Glutamatergic neuron (in vitro differentiated cells): Measurements from ENCODE around the gene VAMP5. TPM values are rescaled to one million over a fixed set of nuclear protein-coding genes. Genes with fewer than 3 reads are reported as not detected.
"Not testable (repeated sequence)": the region's sequence is repeated elsewhere in the genome, so short reads cannot be mapped to it uniquely, and the experiment has no call there.

Source experiments
- DNase-seq: peaks from one replicate; pipeline ENCODE4 v3.0.0; 2022
- H3K27ac Mint-ChIP-seq: one replicate; pipeline ENCODE4 v1.8.0; 2020; ENCODE audit warnings: mild to moderate bottlenecking, mixed read lengths, inconsistent platforms; ENCODE audit not compliant: unreplicated experiment
- H3K27me3 Mint-ChIP-seq: one replicate; pipeline ENCODE4 v1.8.0; 2020; ENCODE audit warnings: mild to moderate bottlenecking, moderate library complexity, mixed read lengths, inconsistent platforms; ENCODE audit not compliant: unreplicated experiment
- H3K36me3 Mint-ChIP-seq: one replicate; pipeline ENCODE4 v1.8.0; 2020; ENCODE audit warnings: mild to moderate bottlenecking, mixed read lengths, inconsistent platforms; ENCODE audit not compliant: unreplicated experiment
- H3K4me1 Mint-ChIP-seq: one replicate; pipeline ENCODE4 v1.8.0; 2020; ENCODE audit warnings: mild to moderate bottlenecking, low read depth, mixed read lengths, inconsistent platforms; ENCODE audit not compliant: unreplicated experiment
- H3K4me3 Mint-ChIP-seq: one replicate; pipeline ENCODE4 v1.8.0; 2020; ENCODE audit warnings: mild to moderate bottlenecking, mixed read lengths, inconsistent platforms; ENCODE audit not compliant: unreplicated experiment
- H3K9me3 Mint-ChIP-seq: one replicate; pipeline ENCODE4 v1.8.0; 2020; ENCODE audit warnings: mild to moderate bottlenecking, moderate library complexity, mixed read lengths, inconsistent platforms; ENCODE audit not compliant: unreplicated experiment
- CTCF ChIP-seq: fragments of 200-600 bp; sonication (generic); IDR thresholded peaks from one replicate; pipeline ENCODE4 v1.5.0; 2021; ENCODE audit not compliant: partially characterized antibody, unreplicated experiment
- total RNA-seq: library from RNA; stranded (reverse); fragmentation: NEBNext Ultra II Directional; extraction: Animal tissue kit (Norgen Biotek cat#: 25700); gene quantifications from one replicate; pipeline ENCODE4 v1.2.1, GENCODE V29; 2021; ENCODE audit not compliant: unreplicated experiment

Gene VAMP5
- total RNA-seq, 1 donor from 2014 or later: 1.4 TPM

- peak overlapping the region; percentile 87 for H3K4me3 Mint-ChIP-seq
- peaks cover 10% of the 10 kb centered on the region for H3K27me3 Mint-ChIP-seq
- H3K9me3 Mint-ChIP-seq: peaks cover 7% of the 10 kb centered on the region
- peak overlapping the region; percentile 38 for H3K27ac Mint-ChIP-seq
- DNase-seq: no peak
- no peak for TF ChIP-seq CTCF
- H3K36me3 Mint-ChIP-seq: no peaks in the 10 kb centered on the region
- H3K4me1 Mint-ChIP-seq: peaks cover 6% of the 10 kb centered on the region
Measured at GRCh38 chr2:85600951-85601770, 16.9 kb downstream of the VAMP5 start.

- no peak for TF ChIP-seq CTCF
Measured at GRCh38 chr2:85601771-85602475, 17.7 kb downstream of the VAMP5 start.

GRCh38 chr2:85602476-85603234 is 18.4 kb downstream of the VAMP5 start, which contains the start of gene TMEM150A:
Gene TMEM150A (minus strand): TSS chr2:85602698. CDS start chr2:85601948, 750 bp downstream.
- TF ChIP-seq CTCF: peak; percentile 35
- H3K4me3 Mint-ChIP-seq: peak within 1 kb of the TSS; percentile 97
- peak within 1 kb of the TSS; percentile 76 for H3K27ac Mint-ChIP-seq
- H3K4me1 Mint-ChIP-seq: peaks cover 5% of the 10 kb centered on the region
- H3K36me3 Mint-ChIP-seq: no peaks in the 10 kb centered on the region
- peaks cover 9% of the 10 kb centered on the region for H3K27me3 Mint-ChIP-seq
- peaks cover 10% of the 10 kb centered on the region for H3K9me3 Mint-ChIP-seq
- DNase-seq: peak; percentile 93

More at GRCh38 chr2:85601771-85602475, 17.7 kb downstream of the VAMP5 start:
- H3K9me3 Mint-ChIP-seq: peaks cover 7% of the 10 kb centered on the region
- peak overlapping the region; percentile 55 for H3K27ac Mint-ChIP-seq
- no peaks in the 10 kb centered on the region for H3K36me3 Mint-ChIP-seq
- peak overlapping the region; percentile 87 for H3K4me3 Mint-ChIP-seq
- DNase-seq: no peak
- peaks cover 9% of the 10 kb centered on the region for H3K27me3 Mint-ChIP-seq
- H3K4me1 Mint-ChIP-seq: peaks cover 5% of the 10 kb centered on the region

GRCh38 chr2:85604133-85604444 is 19.9 kb downstream of the VAMP5 start:
- DNase-seq, H3K27me3 Mint-ChIP-seq, H3K36me3 Mint-ChIP-seq, H3K9me3 Mint-ChIP-seq, H3K4me1 Mint-ChIP-seq, H3K27ac Mint-ChIP-seq: not testable (repeated sequence)
- H3K4me3 Mint-ChIP-seq: peak overlapping the region; percentile 56

- H3K27ac Mint-ChIP-seq: no peak overlapping the region
- H3K27me3 Mint-ChIP-seq: peaks cover 6% of the 10 kb centered on the region
- H3K4me1 Mint-ChIP-seq: peaks cover 5% of the 10 kb centered on the region
- no peak for TF ChIP-seq CTCF
- H3K36me3 Mint-ChIP-seq: no peaks in the 10 kb centered on the region
- H3K4me3 Mint-ChIP-seq: no peak overlapping the region
- peaks cover 10% of the 10 kb centered on the region for H3K9me3 Mint-ChIP-seq
- no peak for DNase-seq
Measured at GRCh38 chr2:85604568-85605339, 20.5 kb downstream of the VAMP5 start.
